H9 (cell line): Measurements from ENCODE around the gene CHI3L2. TPM values are rescaled to one million over a fixed set of nuclear protein-coding genes. Genes with fewer than 3 reads are reported as not detected.

Experiments
- DNase-seq: peaks from one replicate; pipeline ENCODE4 v3.0.0-alpha.2; 2017
- H2AFZ ChIP-seq: one replicate; pipeline ENCODE4 v1.6.1; 2013; ENCODE audit warnings: mild to moderate bottlenecking, low read length, control low read depth, moderate library complexity
- H2AK5ac ChIP-seq: 2 replicates; pipeline ENCODE4 v1.6.1; 2013; ENCODE audit warnings: low read length, control low read depth, mixed read lengths; ENCODE audit not compliant: insufficient read length
- H2BK120ac ChIP-seq: one replicate; pipeline ENCODE4 v1.6.1; 2013; ENCODE audit warnings: low read depth, mild to moderate bottlenecking, low read length, control low read depth, inconsistent platforms; ENCODE audit not compliant: poor library complexity, severe bottlenecking
- H2BK12ac ChIP-seq: 2 replicates; pipeline ENCODE4 v1.6.1; 2013; ENCODE audit warnings: low read length, control low read depth, mixed read lengths, low read depth; ENCODE audit not compliant: insufficient read length
- H2BK15ac ChIP-seq: 2 replicates; pipeline ENCODE4 v1.6.1; 2013; ENCODE audit warnings: low read depth, low read length, control low read depth
- H2BK20ac ChIP-seq: one replicate; pipeline ENCODE4 v1.6.1; 2013; ENCODE audit warnings: low read depth, mild to moderate bottlenecking, low read length, control low read depth, inconsistent platforms; ENCODE audit not compliant: poor library complexity, severe bottlenecking
- H2BK5ac ChIP-seq: 2 replicates; pipeline ENCODE4 v1.6.1; 2013; ENCODE audit warnings: low read length, control low read depth, mixed read lengths; ENCODE audit not compliant: insufficient read length
- H3K14ac ChIP-seq: 2 replicates; pipeline ENCODE4 v1.6.1; 2013; ENCODE audit warnings: low read length, control low read depth; ENCODE audit not compliant: insufficient read depth
- H3K18ac ChIP-seq: 2 replicates; pipeline ENCODE4 v1.6.1; 2013; ENCODE audit warnings: low read depth, mild to moderate bottlenecking, mixed read lengths, low read length, control low read depth; ENCODE audit not compliant: insufficient read length
- H3K23ac ChIP-seq: 2 replicates; pipeline ENCODE4 v1.6.1; 2013; ENCODE audit warnings: low read length, control low read depth, mixed read lengths, low read depth; ENCODE audit not compliant: insufficient read length
- H3K23me2 ChIP-seq: 2 replicates; pipeline ENCODE4 v1.6.1; 2013; ENCODE audit warnings: low read depth, mild to moderate bottlenecking, mixed read lengths, low read length, control low read depth; ENCODE audit not compliant: insufficient read length, poor library complexity, severe bottlenecking
- H3K27ac ChIP-seq: 2 replicates; pipeline ENCODE4 v1.5.1; 2013; ENCODE audit warnings: low read length, control low read depth, mixed read lengths, low read depth; ENCODE audit not compliant: insufficient read length
- H3K27me3 ChIP-seq: 2 replicates; pipeline ENCODE4 v1.6.1; 2013; ENCODE audit warnings: low read length, control low read depth, inconsistent platforms; ENCODE audit not compliant: insufficient read depth
- H3K4ac ChIP-seq: 2 replicates; pipeline ENCODE4 v1.6.1; 2013; ENCODE audit warnings: low read depth, mild to moderate bottlenecking, control low read depth, inconsistent platforms, low read length, moderate library complexity
- H3K4me1 ChIP-seq: 2 replicates; pipeline ENCODE4 v1.6.1; 2013; ENCODE audit warnings: low read length, control low read depth, inconsistent platforms; ENCODE audit not compliant: insufficient read depth
- H3K4me2 ChIP-seq: 2 replicates; pipeline ENCODE4 v1.6.1; 2013; ENCODE audit warnings: low read length, control low read depth, mixed read lengths; ENCODE audit not compliant: insufficient read length, insufficient read depth
- H3K56ac ChIP-seq: 2 replicates; pipeline ENCODE4 v1.6.1; 2013; ENCODE audit warnings: low read depth, mild to moderate bottlenecking, mixed read lengths, low read length, control low read depth; ENCODE audit not compliant: insufficient read length
- H3K79me1 ChIP-seq: 2 replicates; pipeline ENCODE4 v1.6.1; 2013; ENCODE audit warnings: low read depth, mild to moderate bottlenecking, moderate library complexity, low read length, control low read depth, inconsistent platforms; ENCODE audit not compliant: insufficient read depth, poor library complexity, severe bottlenecking
- H3K79me2 ChIP-seq: 2 replicates; pipeline ENCODE4 v1.6.1; 2013; ENCODE audit warnings: low read length, control low read depth, inconsistent platforms; ENCODE audit not compliant: insufficient read depth
- H3K9ac ChIP-seq: 2 replicates; pipeline ENCODE4 v1.6.1; 2013; ENCODE audit warnings: low read length, control low read depth, mixed read lengths; ENCODE audit not compliant: insufficient read length; ENCODE audit errors: extremely low read depth
- H3K9me3 ChIP-seq: one replicate; pipeline ENCODE4 v1.6.1; 2013; ENCODE audit warnings: low read depth, low read length, inconsistent platforms; ENCODE audit not compliant: control insufficient read depth
- H3T11ph ChIP-seq: one replicate; pipeline ENCODE4 v1.6.1; 2013; ENCODE audit warnings: mild to moderate bottlenecking, low read length, control low read depth, inconsistent platforms
- H4K20me1 ChIP-seq: one replicate; pipeline ENCODE4 v1.6.1; 2013; ENCODE audit not compliant: control insufficient read depth, insufficient read length, insufficient read depth
- H4K5ac ChIP-seq: 2 replicates; pipeline ENCODE4 v1.6.1; 2013; ENCODE audit warnings: low read depth, mild to moderate bottlenecking, mixed read lengths, low read length, control low read depth; ENCODE audit not compliant: insufficient read length
- H4K8ac ChIP-seq: replicated peaks from 2 replicates; pipeline ENCODE4 v1.6.1; 2013; ENCODE audit warnings: low read length, control low read depth, mixed read lengths, low read depth; ENCODE audit not compliant: insufficient read length
- H4K91ac ChIP-seq: 2 replicates; pipeline ENCODE4 v1.6.1; 2013; ENCODE audit warnings: low read depth, mild to moderate bottlenecking, moderate library complexity, mixed read lengths, low read length, control low read depth; ENCODE audit not compliant: insufficient read length
- H3K27ac Mint-ChIP-seq, 3 experiments: 2 replicates in 2 of 3; 3 replicates in 1 of 3; pipeline ENCODE4 v1.8.0; 2020 to 2021; ENCODE audit warnings: mixed read lengths in 3 of 3, mild to moderate bottlenecking in 1 of 3, moderate library complexity in 1 of 3
- H3K27me3 Mint-ChIP-seq: 2 replicates; pipeline ENCODE4 v1.8.0; 2021; ENCODE audit warnings: low read depth, mild to moderate bottlenecking, moderate library complexity, mixed read lengths
- H3K36me3 Mint-ChIP-seq, 3 experiments: 2 replicates in 2 of 3; 3 replicates in 1 of 3; pipeline ENCODE4 v1.8.0; 2020 to 2021; ENCODE audit warnings: low read depth in 3 of 3, mixed read lengths in 3 of 3; ENCODE audit not compliant: insufficient read depth in 1 of 3
- H3K4me1 Mint-ChIP-seq, 2 experiments: 2 replicates each; pipeline ENCODE4 v1.8.0; 2020; ENCODE audit warnings: mixed read lengths in 2 of 2
- H3K4me3 Mint-ChIP-seq, 2 experiments: 2 replicates in 1 of 2; 3 replicates in 1 of 2; pipeline ENCODE4 v1.8.0; 2020 to 2021; ENCODE audit warnings: mild to moderate bottlenecking in 2 of 2, mixed read lengths in 2 of 2, moderate library complexity in 1 of 2
- H3K9me3 Mint-ChIP-seq, 2 experiments: 2 replicates in 1 of 2; 3 replicates in 1 of 2; pipeline ENCODE4 v1.8.0; 2020; ENCODE audit warnings: mild to moderate bottlenecking in 2 of 2, mixed read lengths in 2 of 2, moderate library complexity in 1 of 2
- WGBS: extraction: QIAGEN DNeasy Blood & Tissue Kit; methylation state at CpG from one replicate; pipeline ENCODE4 v1.1.7; 2013; ENCODE audit warnings: missing lambda C conversion rate, low lambda C conversion rate, mixed read lengths; ENCODE audit not compliant: insufficient read length; ENCODE audit errors: extremely low coverage; 5-methylcytosine and 5-hydroxymethylcytosine counted together
- total RNA-seq: library from RNA; stranded (reverse); gene quantifications from 2 replicates; pipeline ENCODE4 v1.2.1, GENCODE V29; 2021
- TF ChIP-seq, protein P1 (sequence below): fragments of 200-600 bp; sonication (generic); conservative IDR thresholded peaks from 3 replicates; pipeline ENCODE4 v1.8.0; 2021; ENCODE audit warnings: antibody characterized with exemption, mild to moderate bottlenecking

Gene CHI3L2
- total RNA-seq, 1 experiment from 2014 or later = not detected

DNA sequence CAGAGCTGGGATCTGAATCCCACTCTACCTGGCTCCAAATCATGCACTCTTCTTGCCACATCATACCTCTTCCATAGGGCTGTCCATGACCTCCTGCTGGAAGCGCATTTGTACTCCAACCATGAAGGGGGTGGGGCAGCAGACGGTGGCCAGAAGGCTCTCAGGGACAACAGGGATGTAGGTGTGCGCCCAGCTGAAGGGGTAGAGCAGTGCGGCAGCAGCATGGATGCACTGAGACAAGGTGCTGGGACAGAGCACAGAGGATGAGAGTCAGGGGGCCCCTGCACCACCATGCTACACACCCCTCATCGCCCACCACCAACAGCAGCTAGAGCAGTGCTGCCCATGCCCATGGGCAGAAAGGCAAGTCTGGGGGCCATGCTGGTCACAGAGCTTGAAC, 35.4 kb upstream of the CHI3L2 start:
- H4K20me1 ChIP-seq = no peaks in the 10 kb centered on the region
- H4K5ac ChIP-seq = no peak overlapping the region
- no peak overlapping the region for H3K9ac ChIP-seq

More for the DNA sequence above, 35.4 kb upstream of the CHI3L2 start:
- Histone ChIP-seq H2BK120ac (no peak overlapping the region), H3K14ac (no peak overlapping the region), H2BK20ac (no peak overlapping the region), H2AK5ac (no peak overlapping the region), H3K23ac (no peak overlapping the region), H3K56ac (no peak overlapping the region), H3T11ph (no peak overlapping the region), H3K9me3 (no peaks in the 10 kb centered on the region), H4K91ac (no peak overlapping the region), H3K23me2 (no peaks in the 10 kb centered on the region), H3K27me3 (no peaks in the 10 kb centered on the region; the same call in 1 of the 2 replicates), H3K79me1 (no peaks in the 10 kb centered on the region), H2BK15ac (no peak overlapping the region), H3K79me2 (no peaks in the 10 kb centered on the region), H2BK12ac (no peak overlapping the region), H3K4me1 (no peaks in the 10 kb centered on the region), H2BK5ac (no peak overlapping the region), H3K27ac (no peak overlapping the region), H3K4me2 (no peak overlapping the region), H4K8ac (no peak overlapping the region), H3K18ac (peak overlapping the region; percentile 11), H3K4ac (no peak overlapping the region), H2AFZ (no peak overlapping the region)
- Mint-ChIP-seq H3K27ac (0 out of 7 replicates have a peak overlapping the region, but pooled peaks of 1 of the 3 experiments have one; percentile 17), H3K27me3 (no peaks in the 10 kb centered on the region), H3K9me3 (no peaks in the 10 kb centered on the region), H3K36me3 (peaks cover 2 to 22% (median 5%) of the 10 kb centered on the region in 3 experiments; a peak in 4 of 7 replicates), H3K4me1 (peaks cover 9 to 13% of the 10 kb centered on the region in 2 experiments; a peak in 3 of 4 replicates), H3K4me3 (no peak overlapping the region)
- no CpG with 5 or more reads among the region's 5 CpGs for WGBS
- TF ChIP-seq, protein P1, sequence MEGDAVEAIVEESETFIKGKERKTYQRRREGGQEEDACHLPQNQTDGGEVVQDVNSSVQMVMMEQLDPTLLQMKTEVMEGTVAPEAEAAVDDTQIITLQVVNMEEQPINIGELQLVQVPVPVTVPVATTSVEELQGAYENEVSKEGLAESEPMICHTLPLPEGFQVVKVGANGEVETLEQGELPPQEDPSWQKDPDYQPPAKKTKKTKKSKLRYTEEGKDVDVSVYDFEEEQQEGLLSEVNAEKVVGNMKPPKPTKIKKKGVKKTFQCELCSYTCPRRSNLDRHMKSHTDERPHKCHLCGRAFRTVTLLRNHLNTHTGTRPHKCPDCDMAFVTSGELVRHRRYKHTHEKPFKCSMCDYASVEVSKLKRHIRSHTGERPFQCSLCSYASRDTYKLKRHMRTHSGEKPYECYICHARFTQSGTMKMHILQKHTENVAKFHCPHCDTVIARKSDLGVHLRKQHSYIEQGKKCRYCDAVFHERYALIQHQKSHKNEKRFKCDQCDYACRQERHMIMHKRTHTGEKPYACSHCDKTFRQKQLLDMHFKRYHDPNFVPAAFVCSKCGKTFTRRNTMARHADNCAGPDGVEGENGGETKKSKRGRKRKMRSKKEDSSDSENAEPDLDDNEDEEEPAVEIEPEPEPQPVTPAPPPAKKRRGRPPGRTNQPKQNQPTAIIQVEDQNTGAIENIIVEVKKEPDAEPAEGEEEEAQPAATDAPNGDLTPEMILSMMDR = no peak
- no peak for DNase-seq
